Urinary bladder (tissue), 4 donors: Measurements from ENCODE around the gene TRIM47. TPM values are rescaled to one million over a fixed set of nuclear protein-coding genes. Genes with fewer than 3 reads are reported as not detected.

Source experiments
- DNase-seq: peaks from one replicate; pipeline ENCODE4 v3.0.0-alpha.2; 2015; ENCODE audit errors: extremely low spot score
- H3K27ac ChIP-seq: one replicate; pipeline ENCODE4 v1.5.1; 2013; ENCODE audit warnings: low read depth, mild to moderate bottlenecking, moderate library complexity
- H3K36me3 ChIP-seq: one replicate; pipeline ENCODE4 v1.6.1; 2013; ENCODE audit warnings: mild to moderate bottlenecking, moderate library complexity; ENCODE audit not compliant: insufficient read depth
- H3K4me1 ChIP-seq: one replicate; pipeline ENCODE4 v1.6.1; 2013; ENCODE audit warnings: mild to moderate bottlenecking, moderate library complexity; ENCODE audit not compliant: insufficient read depth
- H3K4me3 ChIP-seq: one replicate; pipeline ENCODE4 v1.5.1; 2013; ENCODE audit warnings: low read depth, low read length
- WGBS: extraction: QIAGEN DNeasy Blood & Tissue Kit; methylation state at CpG from one replicate; pipeline ENCODE4 v1.1.7; 2013; 5-methylcytosine and 5-hydroxymethylcytosine counted together
- polyA plus RNA-seq: library from polyadenylated mRNA; stranded (reverse); fragments of 200-250 nt; gene quantifications from one replicate; pipeline ENCODE4 v1.2.3, GENCODE V29; 2013
- total RNA-seq: library from RNA; depleted of rRNA; stranded (reverse); fragments of >200 nt; gene quantifications from one replicate; pipeline ENCODE4 v1.2.3, GENCODE V29; 2014
- donor health status: healthy with polysubstance abuse.
- donor health status: healthy.

TRIM47 gene
- total RNA-seq (28.9 TPM), polyA plus RNA-seq (55.8 TPM)

- H3K4me1 ChIP-seq = no peaks in the 10 kb centered on the region
Measured at GRCh38 chr17:75878174-75878998, at the start of gene TRIM47. TSS of gene TRIM47 (minus strand) at chr17:75878581. CDS start at chr17:75878548, 33 bp downstream.

GRCh38 chr17:75927286-75927922 is 49.0 kb upstream of the TRIM47 start:
- Histone ChIP-seq H3K4me3 (no peak overlapping the region), H3K4me1 (no peaks in the 10 kb centered on the region), H3K36me3 (no peaks in the 10 kb centered on the region), H3K27ac (no peak overlapping the region)
- DNase-seq = no peak
- 67% methylated on average over 6 of the region's 6 CpGs for WGBS

More at GRCh38 chr17:75878174-75878998, at the start of gene TRIM47:
- Histone ChIP-seq H3K27ac (peak within 1 kb of the TSS; percentile 41), H3K36me3 (no peaks in the 10 kb centered on the region), H3K4me3 (peak within 1 kb of the TSS; percentile 64)
- WGBS = under 1% methylated on average over 87 of the region's 87 CpGs
- DNase-seq = no peak

- no peaks in the 10 kb centered on the region for H3K4me1 ChIP-seq
- no peak overlapping the region for H3K4me3 ChIP-seq
- H3K36me3 ChIP-seq = no peaks in the 10 kb centered on the region
- no peak for DNase-seq
- no peak overlapping the region for H3K27ac ChIP-seq
- 91% methylated on average over 4 of the region's 4 CpGs for WGBS
Measured at GRCh38 chr17:75926456-75926855, 48.1 kb upstream of the TRIM47 start.

- DNase-seq = no peak
- Histone ChIP-seq H3K27ac (no peak overlapping the region), H3K36me3 (no peaks in the 10 kb centered on the region), H3K4me3 (no peak overlapping the region), H3K4me1 (no peaks in the 10 kb centered on the region)
- WGBS = 95% methylated on average over 15 of the region's 15 CpGs
Measured at GRCh38 chr17:75925912-75926311, 47.5 kb upstream of the TRIM47 start.

- DNase-seq = no peak
- Histone ChIP-seq H3K36me3 (no peaks in the 10 kb centered on the region), H3K4me3 (no peak overlapping the region), H3K4me1 (no peaks in the 10 kb centered on the region), H3K27ac (no peak overlapping the region)
- 95% methylated on average over 11 of the region's 11 CpGs for WGBS
Measured at GRCh38 chr17:75925103-75925502, 46.7 kb upstream of the TRIM47 start.

- Histone ChIP-seq H3K4me1 (no peaks in the 10 kb centered on the region), H3K27ac (no peak overlapping the region), H3K4me3 (no peak overlapping the region), H3K36me3 (no peaks in the 10 kb centered on the region)
- WGBS = 88% methylated on average over 19 of the region's 19 CpGs
- no peak for DNase-seq
Measured at GRCh38 chr17:75922963-75923874, 44.8 kb upstream of the TRIM47 start.

GRCh38 chr17:75922173-75922961 is 44.0 kb upstream of the TRIM47 start:
- H3K4me1 ChIP-seq = no peaks in the 10 kb centered on the region
- no peak overlapping the region for H3K27ac ChIP-seq
- no peaks in the 10 kb centered on the region for H3K36me3 ChIP-seq
- 92% methylated on average over 18 of the region's 18 CpGs for WGBS
- no peak for DNase-seq
- H3K4me3 ChIP-seq = no peak overlapping the region

- no peak overlapping the region for H3K4me3 ChIP-seq
- 95% methylated on average over 15 of the region's 15 CpGs for WGBS
- no peaks in the 10 kb centered on the region for H3K4me1 ChIP-seq
- H3K27ac ChIP-seq = no peak overlapping the region
- no peaks in the 10 kb centered on the region for H3K36me3 ChIP-seq
- no peak for DNase-seq
Measured at GRCh38 chr17:75921596-75921995, 43.2 kb upstream of the TRIM47 start.

- H3K36me3 ChIP-seq = no peaks in the 10 kb centered on the region
- no peak overlapping the region for H3K27ac ChIP-seq
- no peak overlapping the region for H3K4me3 ChIP-seq
- H3K4me1 ChIP-seq = no peaks in the 10 kb centered on the region
- WGBS = 87% methylated on average over 11 of the region's 11 CpGs
- no peak for DNase-seq
Measured at GRCh38 chr17:75920045-75920560, 41.7 kb upstream of the TRIM47 start.

- DNase-seq = no peak
- 94% methylated on average over 22 of the region's 22 CpGs for WGBS
- no peaks in the 10 kb centered on the region for H3K36me3 ChIP-seq
- H3K27ac ChIP-seq = no peak overlapping the region
- H3K4me3 ChIP-seq = no peak overlapping the region
- H3K4me1 ChIP-seq = no peaks in the 10 kb centered on the region
Measured at GRCh38 chr17:75919611-75920010, 41.2 kb upstream of the TRIM47 start.

GRCh38 chr17:75917917-75918445 is 39.6 kb upstream of the TRIM47 start:
- no peak overlapping the region for H3K27ac ChIP-seq
- H3K36me3 ChIP-seq = no peaks in the 10 kb centered on the region
- no peak for DNase-seq
- H3K4me3 ChIP-seq = no peak overlapping the region
- WGBS = 94% methylated on average over 31 of the region's 31 CpGs
- no peaks in the 10 kb centered on the region for H3K4me1 ChIP-seq

- Histone ChIP-seq H3K27ac (no peak overlapping the region), H3K4me1 (no peaks in the 10 kb centered on the region), H3K4me3 (no peak overlapping the region), H3K36me3 (no peaks in the 10 kb centered on the region)
- no peak for DNase-seq
- WGBS = 86% methylated on average over 23 of the region's 23 CpGs
Measured at GRCh38 chr17:75917141-75917916, 38.9 kb upstream of the TRIM47 start.
